Measurements from ENCODE around the gene LMNA. TPM values are rescaled to one million over a fixed set of nuclear protein-coding genes. Genes with fewer than 3 reads are reported as not detected.

The LMNA gene
- total RNA-seq, 1 donor: 854 TPM

DNA sequence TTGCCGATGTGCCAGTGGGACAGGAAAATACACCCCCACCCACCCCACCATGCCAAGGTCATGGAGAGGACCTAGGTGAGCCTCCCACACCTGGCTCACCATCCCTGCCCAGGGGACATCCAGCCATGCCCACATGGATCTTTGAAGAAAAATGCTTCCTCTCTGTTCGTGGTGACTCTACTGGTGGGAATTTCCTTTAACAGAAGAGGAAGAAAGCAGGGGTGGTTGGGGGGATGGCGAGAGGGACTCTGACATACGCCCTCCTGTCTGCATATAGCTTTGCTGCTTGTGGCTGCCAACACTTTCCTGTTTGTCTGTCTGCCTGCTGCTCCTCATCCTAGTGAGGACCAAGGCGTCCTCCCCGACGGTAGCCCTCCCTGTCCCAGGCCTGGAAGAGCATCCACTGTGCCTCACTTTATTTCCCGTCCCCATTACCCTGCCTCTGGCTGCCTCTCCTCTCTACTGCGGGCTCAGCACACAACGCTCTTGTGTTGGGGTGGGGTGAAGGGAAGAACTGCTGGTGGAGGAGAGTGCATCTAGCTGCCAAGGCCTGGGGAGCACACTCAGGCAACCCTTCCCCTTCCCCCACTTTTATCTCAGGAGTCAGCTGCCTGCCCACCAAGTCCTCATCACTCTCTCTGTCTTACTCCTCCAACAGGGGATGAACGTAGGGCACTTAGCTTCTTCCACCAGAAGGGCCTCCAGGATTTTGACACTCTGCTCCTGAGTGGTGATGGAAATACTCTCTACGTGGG is 41.4 kb downstream of the LMNA start:
- Histone ChIP-seq H2AFZ (ENCODE audit: low read length) (no peak overlapping the region), H3K4me2 (ENCODE audit: insufficient read depth, low read length) (no peak overlapping the region), H3K79me2 (ENCODE audit: insufficient read depth, low read length) (no peaks in the 10 kb centered on the region), H3K27ac (ENCODE audit: low read depth, low read length) (no peak overlapping the region), H4K20me1 (ENCODE audit: insufficient read depth, low read length) (no peaks in the 10 kb centered on the region), H3K9me3 (ENCODE audit: low read depth, low read length) (no peaks in the 10 kb centered on the region), H3K4me3 (ENCODE audit: insufficient read depth, low read length) (no peak overlapping the region), H3K4me1 (ENCODE audit: insufficient read depth, low read length) (peaks cover 7% of the 10 kb centered on the region), H3K36me3 (ENCODE audit: insufficient read depth, low read length) (no peaks in the 10 kb centered on the region), H3K27me3 (ENCODE audit: insufficient read depth, low read length) (no peaks in the 10 kb centered on the region)
- TF ChIP-seq, protein P1, sequence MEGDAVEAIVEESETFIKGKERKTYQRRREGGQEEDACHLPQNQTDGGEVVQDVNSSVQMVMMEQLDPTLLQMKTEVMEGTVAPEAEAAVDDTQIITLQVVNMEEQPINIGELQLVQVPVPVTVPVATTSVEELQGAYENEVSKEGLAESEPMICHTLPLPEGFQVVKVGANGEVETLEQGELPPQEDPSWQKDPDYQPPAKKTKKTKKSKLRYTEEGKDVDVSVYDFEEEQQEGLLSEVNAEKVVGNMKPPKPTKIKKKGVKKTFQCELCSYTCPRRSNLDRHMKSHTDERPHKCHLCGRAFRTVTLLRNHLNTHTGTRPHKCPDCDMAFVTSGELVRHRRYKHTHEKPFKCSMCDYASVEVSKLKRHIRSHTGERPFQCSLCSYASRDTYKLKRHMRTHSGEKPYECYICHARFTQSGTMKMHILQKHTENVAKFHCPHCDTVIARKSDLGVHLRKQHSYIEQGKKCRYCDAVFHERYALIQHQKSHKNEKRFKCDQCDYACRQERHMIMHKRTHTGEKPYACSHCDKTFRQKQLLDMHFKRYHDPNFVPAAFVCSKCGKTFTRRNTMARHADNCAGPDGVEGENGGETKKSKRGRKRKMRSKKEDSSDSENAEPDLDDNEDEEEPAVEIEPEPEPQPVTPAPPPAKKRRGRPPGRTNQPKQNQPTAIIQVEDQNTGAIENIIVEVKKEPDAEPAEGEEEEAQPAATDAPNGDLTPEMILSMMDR (IDR thresholded peaks at IDR 0.05; ENCODE audit: extremely low read depth, low read depth, low read length): no peak
- peak; percentile 58 for DNase-seq (ENCODE audit: insufficient read length, low spot score, missing footprints)

DNA sequence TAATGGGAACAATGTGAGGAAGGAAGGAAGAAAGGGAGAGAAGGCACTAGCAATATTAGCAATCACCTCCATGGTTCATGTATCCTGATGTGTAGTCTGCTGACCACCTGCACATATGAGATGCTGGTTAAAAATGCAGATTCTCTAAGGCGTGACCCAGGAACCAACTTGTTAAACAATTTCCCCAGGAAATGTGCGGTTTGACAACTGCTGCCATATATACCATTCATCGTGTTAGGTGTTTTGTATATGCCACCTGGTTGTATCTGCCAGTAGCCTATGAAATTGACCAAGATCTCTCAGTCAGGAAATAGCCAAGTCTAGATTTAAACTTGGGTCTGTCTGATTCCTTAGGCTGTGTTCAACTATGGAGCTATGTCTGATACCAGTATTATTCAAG is 43.0 kb downstream of the LMNA start:
- no peaks in the 10 kb centered on the region for H3K79me2 ChIP-seq (ENCODE audit: insufficient read depth, low read length)
- no peak overlapping the region for H3K27ac ChIP-seq (ENCODE audit: low read depth, low read length)
- no peak overlapping the region for H2AFZ ChIP-seq (ENCODE audit: low read length)
- DNase-seq (ENCODE audit: insufficient read length, low spot score, missing footprints): no peak
- H3K4me2 ChIP-seq (ENCODE audit: insufficient read depth, low read length): no peak overlapping the region
- H3K27me3 ChIP-seq (ENCODE audit: insufficient read depth, low read length): no peaks in the 10 kb centered on the region
- TF ChIP-seq, protein P1 (IDR thresholded peaks at IDR 0.05; ENCODE audit: extremely low read depth, low read depth, low read length): no peak
- no peaks in the 10 kb centered on the region for H3K36me3 ChIP-seq (ENCODE audit: insufficient read depth, low read length)
- no peak overlapping the region for H3K4me3 ChIP-seq (ENCODE audit: insufficient read depth, low read length)
- no peaks in the 10 kb centered on the region for H4K20me1 ChIP-seq (ENCODE audit: insufficient read depth, low read length)
- H3K9me3 ChIP-seq (ENCODE audit: low read depth, low read length): no peaks in the 10 kb centered on the region
- peaks cover 8% of the 10 kb centered on the region for H3K4me1 ChIP-seq (ENCODE audit: insufficient read depth, low read length)

DNA sequence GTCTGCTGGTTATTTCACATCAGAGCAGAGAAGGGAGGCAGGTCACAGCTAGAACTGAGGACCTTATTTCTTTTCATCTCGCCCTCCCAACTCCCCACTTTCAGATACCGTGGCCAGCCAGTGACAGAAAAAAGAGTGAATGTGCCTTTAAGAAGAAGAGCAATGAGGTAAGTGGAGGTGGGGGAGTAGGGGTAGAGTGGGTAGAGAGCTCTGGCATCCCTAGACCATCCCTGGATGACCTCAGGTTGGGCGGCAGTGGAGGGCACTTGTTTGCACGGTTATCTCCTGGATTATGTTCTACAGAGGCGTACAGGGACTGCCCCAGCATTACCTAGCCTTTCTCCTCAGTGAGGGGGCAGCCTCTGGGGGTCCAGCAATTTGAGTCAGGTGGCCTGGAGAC is 43.5 kb downstream of the LMNA start:
- TF ChIP-seq, protein P1 (IDR thresholded peaks at IDR 0.05; ENCODE audit: extremely low read depth, low read depth, low read length): no peak
- H3K4me3 ChIP-seq (ENCODE audit: insufficient read depth, low read length): no peak overlapping the region
- no peaks in the 10 kb centered on the region for H4K20me1 ChIP-seq (ENCODE audit: insufficient read depth, low read length)

DNA sequence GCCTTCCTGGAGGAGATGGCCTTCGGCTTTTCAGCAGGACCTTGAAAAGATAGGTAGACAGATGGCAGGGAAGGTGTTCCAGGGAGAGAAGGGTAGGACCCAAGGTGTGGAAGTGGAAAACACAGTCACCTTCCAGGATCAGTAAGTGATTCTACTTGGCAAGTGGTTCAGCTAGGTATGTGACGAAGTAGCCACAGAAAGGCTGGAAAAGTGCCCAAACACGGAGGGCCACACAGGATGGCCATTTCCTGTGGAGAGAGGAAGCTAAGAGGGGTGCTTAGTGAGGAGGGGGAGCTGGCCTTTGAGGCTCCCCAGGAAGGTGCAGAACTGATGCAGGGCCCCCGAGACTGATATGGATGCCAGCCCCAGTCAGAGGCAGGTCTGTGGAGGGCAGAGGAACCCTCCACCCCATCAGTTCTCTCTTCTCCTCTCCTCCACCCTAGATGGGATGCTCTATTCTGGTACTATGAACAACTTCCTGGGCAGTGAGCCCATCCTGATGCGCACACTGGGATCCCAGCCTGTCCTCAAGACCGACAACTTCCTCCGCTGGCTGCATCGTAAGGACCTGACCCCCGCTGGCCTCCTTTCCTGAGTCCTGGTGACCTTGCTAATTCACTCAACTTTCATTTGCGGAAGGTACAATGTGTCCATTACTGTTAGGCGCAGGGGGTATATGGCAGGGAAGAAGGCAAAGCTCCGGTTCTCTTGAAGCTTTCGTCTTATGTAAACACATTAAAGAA is 45.7 kb downstream of the LMNA start:
- Histone ChIP-seq H3K4me2 (ENCODE audit: insufficient read depth, low read length) (peak overlapping the region; percentile 60), H3K4me1 (ENCODE audit: insufficient read depth, low read length) (peaks cover 23% of the 10 kb centered on the region), H4K20me1 (ENCODE audit: insufficient read depth, low read length) (no peaks in the 10 kb centered on the region), H3K4me3 (ENCODE audit: insufficient read depth, low read length) (peak overlapping the region; percentile 41), H2AFZ (ENCODE audit: low read length) (peak overlapping the region; percentile 64), H3K36me3 (ENCODE audit: insufficient read depth, low read length) (no peaks in the 10 kb centered on the region), H3K27me3 (ENCODE audit: insufficient read depth, low read length) (no peaks in the 10 kb centered on the region), H3K27ac (ENCODE audit: low read depth, low read length) (no peak overlapping the region), H3K79me2 (ENCODE audit: insufficient read depth, low read length) (no peaks in the 10 kb centered on the region), H3K9me3 (ENCODE audit: low read depth, low read length) (no peaks in the 10 kb centered on the region)
- TF ChIP-seq, protein P1 (IDR thresholded peaks at IDR 0.05; ENCODE audit: extremely low read depth, low read depth, low read length): no peak
- DNase-seq (ENCODE audit: insufficient read length, low spot score, missing footprints): no peak

More for the DNA sequence above, 43.5 kb downstream of the LMNA start:
- H2AFZ ChIP-seq (ENCODE audit: low read length): no peak overlapping the region
- H3K27me3 ChIP-seq (ENCODE audit: insufficient read depth, low read length): no peaks in the 10 kb centered on the region
- H3K36me3 ChIP-seq (ENCODE audit: insufficient read depth, low read length): no peaks in the 10 kb centered on the region
- no peaks in the 10 kb centered on the region for H3K9me3 ChIP-seq (ENCODE audit: low read depth, low read length)
- H3K4me2 ChIP-seq (ENCODE audit: insufficient read depth, low read length): no peak overlapping the region
- DNase-seq (ENCODE audit: insufficient read length, low spot score, missing footprints): no peak
- H3K27ac ChIP-seq (ENCODE audit: low read depth, low read length): no peak overlapping the region
- no peaks in the 10 kb centered on the region for H3K79me2 ChIP-seq (ENCODE audit: insufficient read depth, low read length)
- peaks cover 12% of the 10 kb centered on the region for H3K4me1 ChIP-seq (ENCODE audit: insufficient read depth, low read length)
